NCI-H345 (cell line): ENCODE results near the gene OTX2.

ENCODE experiments used
- DNase-seq: peaks from one replicate; lab custom pipeline; 2025; lab: John Stamatoyannopoulos, UW

The OTX2 gene

DNA sequence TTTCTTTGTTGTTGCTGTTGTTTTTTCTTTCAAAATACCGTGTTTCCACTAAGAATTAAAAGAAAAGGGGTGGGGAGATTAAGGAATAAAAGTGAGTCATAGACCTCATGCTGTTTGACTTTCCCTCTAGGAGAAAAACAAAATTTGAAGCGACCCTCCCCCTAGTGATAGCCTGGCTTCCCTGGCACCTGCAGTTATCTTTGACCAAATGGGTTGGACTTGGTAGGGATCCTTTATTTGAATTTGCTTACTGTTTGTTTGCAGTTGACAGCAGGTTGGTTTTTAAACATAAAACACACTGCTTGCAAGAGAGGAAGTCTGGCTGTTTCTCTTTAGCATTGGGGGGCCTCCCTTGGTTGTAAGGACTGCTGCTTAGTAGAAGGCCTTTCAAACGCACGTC lies 14.0 kb downstream of the OTX2 start:
- peak; percentile 5 for DNase-seq

DNA sequence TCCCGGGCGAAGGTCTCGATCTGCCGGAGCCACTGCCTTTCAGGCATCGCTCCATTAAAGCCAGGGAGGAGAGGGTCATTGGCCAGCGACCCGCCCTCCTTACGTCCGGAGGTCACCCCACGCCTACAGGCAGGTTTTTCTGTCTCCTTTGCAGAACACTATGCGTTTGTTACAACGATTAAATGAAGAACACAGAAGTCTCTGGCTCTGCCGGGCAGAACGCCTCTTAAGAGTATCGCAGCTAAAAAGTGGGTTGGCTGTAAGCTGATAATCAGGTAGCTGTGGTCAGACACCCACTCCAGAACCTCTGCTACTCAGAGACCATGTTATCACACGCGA lies 15.0 kb downstream of the OTX2 start:
- DNase-seq, result no peak

DNA sequence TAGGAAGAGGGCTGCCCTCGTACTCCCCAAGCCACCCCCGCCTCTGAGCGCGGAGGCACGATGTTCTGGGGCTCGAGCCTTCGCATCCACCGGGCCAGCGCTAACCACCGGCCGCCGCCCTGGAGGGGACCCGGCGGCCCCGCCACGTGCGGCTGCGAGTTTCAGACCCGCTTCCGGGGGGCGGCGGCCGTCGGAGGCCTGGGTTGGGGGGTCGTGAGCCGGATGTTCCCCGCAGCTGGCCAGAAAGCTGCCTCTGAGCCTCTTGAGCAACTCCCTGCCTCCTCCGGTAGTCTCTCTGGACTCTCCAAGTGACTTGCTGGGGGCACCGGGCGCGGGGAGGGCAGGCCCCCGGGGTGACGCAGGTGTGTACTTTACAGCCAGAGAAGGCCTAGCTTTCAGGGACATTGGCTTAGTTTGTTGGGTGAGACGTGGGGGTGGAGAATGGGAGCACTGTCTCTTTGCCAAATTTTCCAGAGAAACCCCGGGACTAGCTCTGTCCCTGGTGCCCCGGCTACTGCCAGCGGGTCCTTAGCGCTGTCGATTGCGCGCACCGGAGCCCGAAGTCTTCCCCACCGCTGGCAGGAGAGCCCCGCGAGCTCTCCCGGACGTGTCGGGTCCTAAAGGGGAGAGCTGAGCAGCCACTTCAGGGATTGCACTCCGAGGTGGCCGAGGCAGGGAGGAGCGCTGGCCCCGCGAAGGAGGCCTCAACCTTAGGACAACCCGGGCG lies 15.6 kb downstream of the OTX2 start:
- DNase-seq, result no peak

GRCh38 chr14:56794088-56794556 lies 16.2 kb downstream of the OTX2 start:
- DNase-seq, result no peak

DNA sequence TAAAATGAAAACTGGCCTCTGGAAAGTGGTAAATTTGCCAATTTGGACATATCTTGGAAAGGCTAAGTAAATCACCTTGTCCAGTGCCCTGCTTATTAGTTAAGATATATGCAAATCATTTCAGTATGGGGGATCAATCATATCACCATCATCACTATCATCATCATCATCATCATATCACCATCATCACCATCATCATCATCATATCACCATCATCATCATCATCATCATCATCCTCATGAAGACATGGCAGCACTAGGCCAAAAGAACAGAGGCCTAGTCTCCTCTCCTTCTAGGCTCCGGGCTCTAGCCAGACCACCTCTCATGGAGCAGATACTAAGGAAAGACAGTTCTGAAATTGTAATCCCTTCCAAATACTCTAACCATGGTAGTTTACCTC lies 20.3 kb downstream of the OTX2 start:
- no peak for DNase-seq

DNA sequence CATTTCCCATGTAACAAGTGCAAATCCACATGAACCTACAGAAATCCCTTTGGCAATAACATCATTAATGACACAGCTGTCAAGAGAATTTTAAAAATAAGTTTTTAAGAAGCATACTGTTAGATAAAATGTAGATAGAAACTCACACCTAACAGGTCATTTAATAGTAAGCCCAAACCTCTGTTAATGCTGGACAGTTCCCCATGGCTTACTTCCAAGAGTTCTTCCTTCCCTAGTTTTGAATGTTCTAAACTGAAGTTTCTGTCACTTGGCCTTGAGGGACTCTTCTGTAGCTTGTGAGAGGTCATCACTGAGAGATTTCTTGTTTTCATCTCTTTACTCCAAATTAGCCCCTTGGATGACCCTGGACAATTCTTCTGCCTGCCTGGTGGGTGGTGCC lies 22.7 kb downstream of the OTX2 start:
- no peak for DNase-seq

DNA sequence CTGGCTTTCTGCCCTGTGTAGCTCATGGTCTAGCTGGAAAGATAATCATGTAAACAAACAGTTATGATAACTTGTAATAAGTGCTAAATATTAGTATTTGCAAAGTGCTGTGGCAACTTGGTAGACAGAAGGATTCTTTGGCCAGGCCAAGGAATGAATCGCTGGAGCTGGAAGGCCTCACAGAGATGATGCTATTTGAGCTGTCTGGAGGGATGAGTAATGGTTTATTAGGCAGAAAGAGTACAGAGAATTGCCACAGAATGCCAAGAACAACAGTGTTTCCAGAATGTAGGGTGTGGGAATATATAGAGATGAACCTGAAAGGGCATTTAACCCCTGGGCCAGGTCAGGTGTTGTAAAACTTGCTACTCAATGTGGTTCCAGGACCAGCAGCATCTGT lies 27.6 kb downstream of the OTX2 start:
- DNase-seq, result no peak

DNA sequence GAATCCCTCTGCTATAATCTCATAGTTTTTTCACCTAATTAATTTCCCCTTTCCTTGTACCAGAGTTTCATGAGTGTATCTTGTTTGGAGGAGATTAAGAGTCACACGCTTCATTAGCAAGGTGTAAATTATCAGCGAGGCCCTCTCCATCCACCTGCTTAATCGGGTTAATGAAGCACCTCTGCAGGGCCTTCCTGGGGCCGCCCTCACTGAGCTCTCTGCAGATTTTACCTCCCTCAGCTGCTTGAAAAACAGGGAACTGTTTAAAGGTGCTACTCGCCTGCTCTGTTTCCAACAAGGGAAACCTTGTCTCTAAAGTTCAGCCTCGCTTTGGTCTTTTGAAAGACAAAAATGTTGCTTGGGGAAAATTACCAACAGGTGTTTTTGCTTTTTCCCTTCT lies 35.8 kb downstream of the OTX2 start:
- DNase-seq, result no peak

DNA sequence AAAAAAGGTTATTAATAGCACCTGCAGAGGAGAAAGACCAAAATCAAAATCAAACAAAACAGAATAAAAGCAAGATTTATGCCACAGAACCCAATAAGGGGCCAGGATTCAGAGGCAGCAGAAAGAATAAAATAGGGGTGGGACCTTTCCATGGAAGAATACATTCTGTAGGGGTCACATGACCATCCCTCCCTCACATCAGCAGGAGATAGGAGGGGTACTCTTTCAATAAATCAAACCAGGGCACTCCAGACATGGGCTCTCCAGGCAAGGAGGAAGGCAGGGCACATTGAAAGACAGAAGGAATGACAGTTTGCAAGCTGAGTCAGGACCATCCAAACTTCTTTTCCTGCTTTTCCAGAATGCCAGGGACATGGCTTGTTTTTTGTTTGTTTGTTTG lies 39.8 kb downstream of the OTX2 start:
- DNase-seq, result no peak

DNA sequence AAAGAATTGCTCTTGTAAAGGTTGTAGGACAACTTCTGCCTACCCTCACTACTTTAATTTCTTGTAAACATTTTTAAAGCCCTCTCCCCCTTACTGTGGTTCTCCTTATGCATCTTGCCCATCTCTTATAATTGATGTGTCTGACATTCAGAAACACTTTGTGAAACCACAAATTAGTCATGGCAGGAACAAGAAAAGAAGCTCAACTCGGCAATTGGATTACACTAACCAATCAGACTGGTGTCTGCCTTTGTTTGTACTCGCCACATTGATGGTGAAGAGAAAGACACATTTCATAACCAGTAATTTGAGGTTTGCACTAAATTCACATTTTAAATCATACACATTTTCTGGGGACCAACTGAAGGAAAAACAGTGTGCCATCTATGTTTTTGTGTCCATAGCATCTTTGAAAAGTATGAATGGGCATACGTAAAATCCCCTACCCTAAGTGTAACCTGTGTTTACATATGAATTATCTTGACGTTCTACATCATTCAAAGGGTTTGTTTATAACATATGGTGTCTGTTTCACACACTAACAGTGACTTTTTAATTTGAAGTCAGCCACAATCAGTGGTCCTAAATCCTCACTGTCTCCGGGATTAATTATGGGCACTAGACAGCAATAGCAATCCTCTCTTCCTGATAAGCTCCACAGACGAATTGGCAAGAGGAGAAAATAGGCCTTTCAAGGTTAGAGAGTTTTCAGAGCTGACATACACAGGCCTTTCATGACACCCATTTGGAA lies 49.9 kb downstream of the OTX2 start:
- DNase-seq, result no peak

- DNase-seq, result peak; percentile 32
Observed at GRCh38 chr14:56759633-56760032, 50.6 kb downstream of the OTX2 start.

GRCh38 chr14:56759094-56759493 lies 51.2 kb downstream of the OTX2 start:
- no peak for DNase-seq

DNA sequence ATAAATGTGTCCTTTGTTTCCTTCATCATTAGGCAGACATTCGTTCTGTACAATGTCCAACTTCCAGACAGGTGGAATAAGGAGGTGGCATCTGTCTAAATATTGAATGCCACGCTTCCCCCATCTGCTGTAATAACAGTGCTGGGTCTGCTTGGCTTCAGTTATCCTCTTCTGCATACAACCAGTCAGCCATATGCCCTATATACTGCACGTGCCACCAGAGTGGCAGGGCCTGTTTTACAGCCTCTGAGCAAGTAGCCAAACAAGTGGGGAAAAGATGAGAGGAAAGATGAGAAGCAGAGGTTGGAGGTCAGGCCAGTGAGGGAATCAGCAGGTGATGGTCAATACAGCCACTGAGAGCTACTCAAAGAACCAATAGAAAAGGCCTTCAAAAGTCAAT lies 55.4 kb downstream of the OTX2 start:
- no peak for DNase-seq

- DNase-seq, result no peak
Observed at GRCh38 chr14:56753396-56753795, 56.9 kb downstream of the OTX2 start.

DNA sequence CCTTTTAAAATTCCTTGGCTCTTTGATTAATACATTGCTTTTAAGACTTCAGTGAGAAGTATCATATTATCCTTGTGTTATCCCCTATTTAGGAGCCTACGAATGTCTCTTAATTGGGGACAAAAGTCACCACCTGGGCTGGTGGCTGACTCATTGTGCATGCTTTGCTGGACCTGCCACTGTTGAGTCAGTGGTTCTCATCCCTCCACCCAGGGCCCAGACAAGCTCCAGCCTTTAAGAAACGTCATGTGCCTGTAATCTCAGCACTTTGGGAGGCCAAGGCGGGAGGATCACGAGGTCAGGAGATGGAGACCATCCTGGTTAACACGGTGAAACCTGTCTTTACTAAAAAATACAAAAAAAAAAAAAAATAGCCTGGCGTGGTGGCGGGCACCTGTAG lies 57.9 kb downstream of the OTX2 start:
- DNase-seq, result no peak

GRCh38 chr14:56751471-56751870 lies 58.8 kb downstream of the OTX2 start:
- no peak for DNase-seq
